Endothelial cell of umbilical vein (primary cell): ENCODE measurements around the gene C1QB. TPM values are rescaled to one million over a fixed set of nuclear protein-coding genes. Genes with fewer than 3 reads are reported as not detected.

Experiments
- BruUV-seq: library from RNA; stranded (reverse); fragments of 400-500 nt; replicated peaks from 2 replicates; lab custom pipeline; 2021; lab: Mats Ljungman, UMichigan
- CTCF ChIA-PET: fragments of 300-600, 350-600 bp; sonication (Branson Sonifier 250); formaldehyde crosslinking; loops from one replicate; lab custom pipeline; 2021; ENCODE audit warnings: antibody characterized with exemption, inconsistent platforms; lab: Charles Lee
- POLR2A ChIA-PET: fragments of 300-600, 350-600 bp; sonication (Branson Sonifier 250); formaldehyde crosslinking; loops from one replicate; lab custom pipeline; 2021; ENCODE audit warnings: antibody characterized with exemption, inconsistent platforms; lab: Charles Lee
- DNase-seq: peaks from one replicate; pipeline ENCODE4 v3.0.0-alpha.2; 2011; ENCODE audit warnings: low read depth, low spot score
- FAIRE-seq: peaks from 2 replicates; lab custom pipeline; 2011; peaks lifted over from hg19 to GRCh38; lab: Jason Lieb, UNC
- H2AFZ ChIP-seq: 2 replicates; pipeline ENCODE4 v1.6.0; 2012; ENCODE audit warnings: low read depth, low read length, control low read depth, inconsistent platforms
- H3K27ac ChIP-seq: 2 replicates; pipeline ENCODE4 v1.5.1; 2011; ENCODE audit warnings: low read depth, mild to moderate bottlenecking, control low read depth, low read length, moderate library complexity; ENCODE audit not compliant: insufficient read depth
- H3K27me3 ChIP-seq, 2 experiments: 2 replicates each; pipeline versions ENCODE4 v1.6.0 to v1.6.1; 2011; ENCODE audit warnings: low read length in 2 of 2, mixed read lengths in 1 of 2; ENCODE audit not compliant: control insufficient read depth in 2 of 2, insufficient read depth in 2 of 2
- H3K36me3 ChIP-seq, 2 experiments: 2 replicates in 1 of 2; 3 replicates in 1 of 2; pipeline ENCODE4 v1.5.1; 2011; ENCODE audit warnings: low read length in 2 of 2, mild to moderate bottlenecking in 1 of 2, moderate library complexity in 1 of 2; ENCODE audit not compliant: control insufficient read depth in 2 of 2, insufficient read depth in 2 of 2; ENCODE audit errors: extremely low read depth in 1 of 2
- H3K4me1 ChIP-seq: 3 replicates; pipeline ENCODE4 v1.5.1; 2011; ENCODE audit warnings: mild to moderate bottlenecking, low read length; ENCODE audit not compliant: control insufficient read depth, insufficient read depth; ENCODE audit errors: extremely low read depth
- H3K4me2 ChIP-seq: 2 replicates; pipeline ENCODE4 v1.6.1; 2011; ENCODE audit warnings: low read length, control low read depth, mixed read lengths; ENCODE audit not compliant: insufficient read depth
- H3K4me3 ChIP-seq, 3 experiments: fragments of 200-600 bp in 1 of 3; sonication (generic), shearing (Covaris generic) in 1 of 3; replicated peaks in 1 of 3; 2 replicates each; pipeline ENCODE4 v1.5.1; 2011 to 2016; ENCODE audit warnings: control low read depth in 3 of 3, low read length in 3 of 3, mild to moderate bottlenecking in 2 of 3, inconsistent platforms in 1 of 3, low read depth in 1 of 3, moderate library complexity in 1 of 3; ENCODE audit not compliant: insufficient read depth in 1 of 3
- H3K79me2 ChIP-seq: 2 replicates; pipeline ENCODE4 v1.6.0; 2012; ENCODE audit warnings: low read length, inconsistent platforms; ENCODE audit not compliant: control insufficient read depth, insufficient read depth
- H3K9ac ChIP-seq: replicated peaks from 2 replicates; pipeline ENCODE3; 2011; ENCODE audit warnings: low read length, control low read depth; ENCODE audit not compliant: insufficient read depth; ENCODE audit errors: extremely low read depth
- H3K9me1 ChIP-seq: replicated peaks from 3 replicates; pipeline ENCODE4 v1.6.0; 2011; ENCODE audit warnings: mild to moderate bottlenecking, low read length; ENCODE audit not compliant: control insufficient read depth, insufficient read depth; ENCODE audit errors: extremely low read depth
- H3K9me3 ChIP-seq: replicated peaks from 2 replicates; pipeline ENCODE4 v1.5.1; 2012; ENCODE audit warnings: low read length, inconsistent platforms; ENCODE audit not compliant: control insufficient read depth, insufficient read depth
- H4K20me1 ChIP-seq: replicated peaks from 2 replicates; pipeline ENCODE3; 2011; ENCODE audit warnings: mild to moderate bottlenecking, low read length; ENCODE audit not compliant: control insufficient read depth, insufficient read depth; ENCODE audit errors: extremely low read depth
- CTCF ChIP-seq, 2 donors: IDR thresholded peaks; 1 replicate in 1 of 2; 2 replicates in 1 of 2; pipeline ENCODE4 v1.5.1; 2011; ENCODE audit warnings: low read length in 2 of 2, mild to moderate bottlenecking in 2 of 2, moderate library complexity in 2 of 2, control low read depth in 1 of 2, inconsistent platforms in 1 of 2, low read depth in 1 of 2; ENCODE audit not compliant: insufficient read depth in 1 of 2; ENCODE audit errors: extremely low read depth in 1 of 2
- EZH2 ChIP-seq: IDR thresholded peaks from 2 replicates; pipeline ENCODE4 v1.6.1; 2012; ENCODE audit warnings: borderline replicate concordance, low read depth, mild to moderate bottlenecking, moderate library complexity, low read length, inconsistent platforms; ENCODE audit not compliant: severe bottlenecking
- FOS ChIP-seq: IDR thresholded peaks from 2 replicates; pipeline ENCODE4 v1.6.1; 2011; ENCODE audit warnings: mild to moderate bottlenecking, low read length, moderate library complexity, borderline replicate concordance; ENCODE audit not compliant: insufficient read depth
- GATA2 ChIP-seq: IDR thresholded peaks from 2 replicates; pipeline ENCODE4 v1.7.0; 2011; ENCODE audit warnings: low read depth, mild to moderate bottlenecking, moderate library complexity, mixed read lengths, low read length; ENCODE audit not compliant: insufficient read length, insufficient read depth
- JUN ChIP-seq: IDR thresholded peaks from 2 replicates; pipeline ENCODE4 v1.6.1; 2011; ENCODE audit warnings: borderline replicate concordance, low read depth; ENCODE audit not compliant: insufficient read length, insufficient read depth
- MAX ChIP-seq: IDR thresholded peaks from 2 replicates; pipeline ENCODE4 v1.6.1; 2011; ENCODE audit not compliant: insufficient read depth, insufficient read length
- MYC ChIP-seq: IDR thresholded peaks from one replicate; pipeline ENCODE4 v1.6.1; 2011; ENCODE audit warnings: mild to moderate bottlenecking, low read depth, low read length
- POLR2A ChIP-seq: IDR thresholded peaks from 2 replicates; pipeline ENCODE4 v1.6.1; 2012; ENCODE audit warnings: low read depth, mild to moderate bottlenecking, control low read depth, low read length
- POLR2AphosphoS5 ChIP-seq: IDR thresholded peaks from 2 replicates; pipeline ENCODE4 v1.6.1; 2012; ENCODE audit warnings: low read depth, mild to moderate bottlenecking, control low read depth, low read length, moderate library complexity; ENCODE audit not compliant: insufficient read depth
- dilution Hi-C: fragments of 300-500 bp; cut with MboI; formaldehyde crosslinking; loops from one replicate; pipeline ENCODE4 v1.15.0; 2019; ENCODE audit warnings: low sequenced_read_pairs; ENCODE audit not compliant: extremely low pct_ligation_motif_present
- intact Hi-C: fragments of 100-400 bp; cut with micrococcal nuclease; formaldehyde crosslinking; loops from one replicate; pipeline ENCODE4 v1.10.0; 2022
- polyA plus RNA-seq, 4 experiments: library from polyadenylated mRNA; depleted of rRNA in 3 of 4; stranded (reverse) in 3 of 4; unstranded in 1 of 4; fragments of >200 nt; gene quantifications; 2 replicates each; pipeline versions ENCODE4 v1.2.1 to v1.2.3, GENCODE V29; 2011 to 2012; ENCODE audit warnings: missing spikeins in 1 of 4
- total RNA-seq: library from RNA; stranded (reverse); gene quantifications from 2 replicates; pipeline ENCODE4 v1.2.3, GENCODE V29; 2021

The C1QB gene
- total and polyA plus RNA-seq, 2 donors (not counting 3 experiments of a cell fraction or from before 2014, with no cell fraction given) = not detected

- ChIA-PET CTCF (interaction anchor here (1.0 to 2.6 kb wide), 3 partner anchors 11 to 215 kb away, joined by 3 to 7 read pairs (median 7); no protein-coding TSS in a partner anchor), POLR2A (interaction anchor here (0.7 kb wide), 1 partner anchor 422 kb away, joined by 3 read pairs; no protein-coding TSS in a partner anchor)
- no peaks in the 10 kb centered on the region for H4K20me1 ChIP-seq
- FAIRE-seq (no peak), DNase-seq (no peak)
- no peaks in the 10 kb centered on the region for H3K36me3 ChIP-seq
- dilution Hi-C loops (no loop called here), intact Hi-C loops (no loop called here)
- no peak for TF ChIP-seq GATA2
- no peak for TF ChIP-seq MYC
- TF ChIP-seq POLR2AphosphoS5 = no peak
- TF ChIP-seq MAX = no peak
- TF ChIP-seq EZH2 = no peak
- no peak for TF ChIP-seq POLR2A
- TF ChIP-seq CTCF (IDR thresholded peaks at IDR 0.05; ENCODE audit: extremely low read depth in 1 of 2, insufficient read depth in 1 of 2, low read depth in 1 of 2, low read length in 2 of 2) = no peak
- no peak for TF ChIP-seq FOS
- no peak for TF ChIP-seq JUN
- no peaks in the 10 kb centered on the region for H3K9me3 ChIP-seq
- H2AFZ ChIP-seq = no peak overlapping the region
- no peak overlapping the region for H3K4me2 ChIP-seq
- no peak overlapping the region for H3K9ac ChIP-seq
- no peak overlapping the region for H3K27ac ChIP-seq
- H3K4me1 ChIP-seq = no peaks in the 10 kb centered on the region
- peaks cover 2 to 7% of the 10 kb centered on the region in 2 experiments for H3K27me3 ChIP-seq
- no peaks in the 10 kb centered on the region for H3K9me1 ChIP-seq
- H3K4me3 ChIP-seq = no peak overlapping the region
- no peaks in the 10 kb centered on the region for H3K79me2 ChIP-seq
- no TSS peak for BruUV-seq
Observed at GRCh38 chr1:22635436-22635835, 17.6 kb upstream of the C1QB start.
